Mesenteric fat pad (tissue), 1 donor: ENCODE data around the gene CD8B. TPM values are rescaled to one million over a fixed set of nuclear protein-coding genes. Genes with fewer than 3 reads are reported as not detected.

ENCODE experiments used
- DNase-seq: peaks from one replicate; pipeline ENCODE4 v3.0.0-alpha.2; 2020; ENCODE audit warnings: low spot score
- total RNA-seq: library from RNA; stranded (reverse); fragmentation: NEBNext Ultra II Directional; extraction: Animal tissue kit (Norgen Biotek cat#: 25700); gene quantifications from one replicate; pipeline ENCODE4 v1.2.1, GENCODE V29; 2021
- donor health status: DM: yes; HTN: yes; CAD: no.

Gene CD8B
- total RNA-seq, 1 donor from 2014 or later, result 0.67 TPM

- no peak for DNase-seq
Observed at GRCh38 chr2:86806059-86806857, 55.4 kb downstream of the CD8B start.

- no peak for DNase-seq
Observed at GRCh38 chr2:86800856-86801567, 60.7 kb downstream of the CD8B start.

GRCh38 chr2:86794861-86795260 is 66.8 kb downstream of the CD8B start:
- DNase-seq, result no peak

- DNase-seq, result no peak
Observed at GRCh38 chr2:86793752-86794151, 67.9 kb downstream of the CD8B start.

GRCh38 chr2:86791573-86791972 is 70.1 kb downstream of the CD8B start:
- no peak for DNase-seq

GRCh38 chr2:86790676-86791572 is 70.8 kb downstream of the CD8B start, which contains the start of gene CD8A:
CD8A (minus strand) TSS chr2:86790913; CDS start chr2:86790825, 88 bp downstream.
- no peak for DNase-seq

GRCh38 chr2:86790134-86790675 is 71.5 kb downstream of the CD8B start:
- no peak for DNase-seq

GRCh38 chr2:86789687-86790133 is 72.0 kb downstream of the CD8B start:
- DNase-seq, result no peak

GRCh38 chr2:86788881-86789686 is 72.6 kb downstream of the CD8B start:
- no peak for DNase-seq

- no peak for DNase-seq
Observed at GRCh38 chr2:86788165-86788564, 73.5 kb downstream of the CD8B start.

GRCh38 chr2:86787736-86788135 is 74.0 kb downstream of the CD8B start:
- no peak for DNase-seq

GRCh38 chr2:86786001-86786536 is 75.6 kb downstream of the CD8B start:
- DNase-seq, result no peak

- no peak for DNase-seq
Observed at GRCh38 chr2:86785456-86785855, 76.2 kb downstream of the CD8B start.

GRCh38 chr2:86783615-86784339 is 77.9 kb downstream of the CD8B start:
- no peak for DNase-seq

GRCh38 chr2:86782748-86783147 is 78.9 kb downstream of the CD8B start:
- DNase-seq, result no peak

GRCh38 chr2:86781363-86781762 is 80.3 kb downstream of the CD8B start:
- DNase-seq, result no peak

- no peak for DNase-seq
Observed at GRCh38 chr2:86779971-86780370, 81.7 kb downstream of the CD8B start.

GRCh38 chr2:86778957-86779356 is 82.7 kb downstream of the CD8B start:
- no peak for DNase-seq

GRCh38 chr2:86776532-86776931 is 85.2 kb downstream of the CD8B start:
- no peak for DNase-seq
